ENCODE results near the gene AMIGO3.

DNA sequence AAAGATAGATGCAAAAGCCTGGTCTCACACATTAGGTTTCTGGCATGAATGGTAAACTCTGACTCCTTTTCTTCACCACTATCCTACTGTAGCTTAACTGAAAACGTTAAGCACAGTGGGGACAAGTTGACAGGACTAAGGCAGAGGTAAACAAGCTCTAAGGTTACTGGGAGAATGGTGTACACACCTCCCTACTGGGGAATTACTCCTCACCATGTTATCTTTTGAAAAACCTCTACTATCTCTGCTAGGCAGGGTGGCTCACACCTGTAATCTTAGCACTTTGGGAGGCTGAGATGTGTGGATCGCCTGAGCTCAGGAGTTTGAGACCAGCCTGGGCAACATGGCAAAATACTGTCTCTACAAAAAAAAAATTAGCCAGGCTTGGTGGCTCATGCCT lies 37.7 kb upstream of the AMIGO3 start:
- no peak for TF ChIP-seq CTCF (IDR thresholded peaks at IDR 0.05)
- TF ChIP-seq TCF12 (IDR thresholded peaks at IDR 0.05): no peak
- no peak for TF ChIP-seq SMC3 (IDR thresholded peaks at IDR 0.05; ENCODE audit: low read depth, low read length)
- TF ChIP-seq, protein P1, sequence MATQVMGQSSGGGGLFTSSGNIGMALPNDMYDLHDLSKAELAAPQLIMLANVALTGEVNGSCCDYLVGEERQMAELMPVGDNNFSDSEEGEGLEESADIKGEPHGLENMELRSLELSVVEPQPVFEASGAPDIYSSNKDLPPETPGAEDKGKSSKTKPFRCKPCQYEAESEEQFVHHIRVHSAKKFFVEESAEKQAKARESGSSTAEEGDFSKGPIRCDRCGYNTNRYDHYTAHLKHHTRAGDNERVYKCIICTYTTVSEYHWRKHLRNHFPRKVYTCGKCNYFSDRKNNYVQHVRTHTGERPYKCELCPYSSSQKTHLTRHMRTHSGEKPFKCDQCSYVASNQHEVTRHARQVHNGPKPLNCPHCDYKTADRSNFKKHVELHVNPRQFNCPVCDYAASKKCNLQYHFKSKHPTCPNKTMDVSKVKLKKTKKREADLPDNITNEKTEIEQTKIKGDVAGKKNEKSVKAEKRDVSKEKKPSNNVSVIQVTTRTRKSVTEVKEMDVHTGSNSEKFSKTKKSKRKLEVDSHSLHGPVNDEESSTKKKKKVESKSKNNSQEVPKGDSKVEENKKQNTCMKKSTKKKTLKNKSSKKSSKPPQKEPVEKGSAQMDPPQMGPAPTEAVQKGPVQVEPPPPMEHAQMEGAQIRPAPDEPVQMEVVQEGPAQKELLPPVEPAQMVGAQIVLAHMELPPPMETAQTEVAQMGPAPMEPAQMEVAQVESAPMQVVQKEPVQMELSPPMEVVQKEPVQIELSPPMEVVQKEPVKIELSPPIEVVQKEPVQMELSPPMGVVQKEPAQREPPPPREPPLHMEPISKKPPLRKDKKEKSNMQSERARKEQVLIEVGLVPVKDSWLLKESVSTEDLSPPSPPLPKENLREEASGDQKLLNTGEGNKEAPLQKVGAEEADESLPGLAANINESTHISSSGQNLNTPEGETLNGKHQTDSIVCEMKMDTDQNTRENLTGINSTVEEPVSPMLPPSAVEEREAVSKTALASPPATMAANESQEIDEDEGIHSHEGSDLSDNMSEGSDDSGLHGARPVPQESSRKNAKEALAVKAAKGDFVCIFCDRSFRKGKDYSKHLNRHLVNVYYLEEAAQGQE (IDR thresholded peaks at IDR 0.05; ENCODE audit: low read depth, low read length): no peak
- no peak for TF ChIP-seq RAD21 (IDR thresholded peaks at IDR 0.05; ENCODE audit: low read length)
- TF ChIP-seq RFX5 (IDR thresholded peaks at IDR 0.05; ENCODE audit: low read length): no peak
- no peak for TF ChIP-seq USF2 (IDR thresholded peaks at IDR 0.05; ENCODE audit: borderline replicate concordance, low read depth, low read length)
- no peak for TF ChIP-seq TAF1 (IDR thresholded peaks at IDR 0.05; ENCODE audit: borderline replicate concordance, low read depth, low read length)
- no peak for TF ChIP-seq USF1 (IDR thresholded peaks at IDR 0.05; ENCODE audit: borderline replicate concordance, low read depth)
- TF ChIP-seq EP300 (IDR thresholded peaks at IDR 0.05; ENCODE audit: borderline replicate concordance in 1 of 2, low read depth in 1 of 2, low read length in 1 of 2): no peak
